Kidney (tissue), 14 donors: ENCODE results near the gene VIT. TPM values are rescaled to one million over a fixed set of nuclear protein-coding genes. Genes with fewer than 3 reads are reported as not detected.

Source experiments
- DNase-seq, 5 donors: peaks; one replicate each; pipeline ENCODE4 v3.0.0-alpha.2; 2013 to 2020
- FAIRE-seq: peaks from 2 replicates; lab custom pipeline; 2012; peaks lifted over from hg19 to GRCh38; lab: Jason Lieb, UNC
- H3K27ac ChIP-seq, 2 donors: one replicate each; pipeline ENCODE4 v1.7.0; 2013; ENCODE audit warnings: low read depth in 2 of 2, low read length in 2 of 2, inconsistent platforms in 1 of 2
- H3K27me3 ChIP-seq: one replicate; pipeline ENCODE4 v1.7.1; 2013; ENCODE audit warnings: low read length, inconsistent platforms; ENCODE audit not compliant: control insufficient read depth, insufficient read depth
- H3K36me3 ChIP-seq, 3 donors: one replicate each; pipeline versions ENCODE4 v1.7.0 to v1.7.1; 2013; ENCODE audit warnings: low read length in 3 of 3, control low read depth in 1 of 3, inconsistent platforms in 1 of 3; ENCODE audit not compliant: insufficient read depth in 3 of 3, control insufficient read depth in 2 of 3
- H3K4me1 ChIP-seq, 3 donors: one replicate each; pipeline versions ENCODE4 v1.7.0 to v1.7.1; 2013; ENCODE audit warnings: low read length in 3 of 3, inconsistent platforms in 1 of 3, low read depth in 1 of 3; ENCODE audit not compliant: control insufficient read depth in 2 of 3, insufficient read depth in 2 of 3
- H3K4me3 ChIP-seq, 3 donors: one replicate each; pipeline versions ENCODE4 v1.7.0 to v1.8.1; 2013; ENCODE audit warnings: low read length in 3 of 3, control low read depth in 1 of 3, inconsistent platforms in 1 of 3
- H3K9ac ChIP-seq, 3 donors: one replicate each; pipeline versions ENCODE4 v1.7.0 to v1.7.1; 2013; ENCODE audit warnings: low read length in 3 of 3, control low read depth in 1 of 3, inconsistent platforms in 1 of 3
- H3K9me3 ChIP-seq, 3 donors: one replicate each; pipeline versions ENCODE4 v1.7.0 to v1.7.1; 2013; ENCODE audit warnings: low read length in 3 of 3, control low read depth in 1 of 3, inconsistent platforms in 1 of 3; ENCODE audit not compliant: control insufficient read depth in 2 of 3, insufficient read depth in 1 of 3
- intact Hi-C: fragments of 100-400 bp; cut with DNase I; formaldehyde crosslinking; loops from one replicate; pipeline ENCODE4 v1.11.1; 2022
- polyA plus RNA-seq: library from polyadenylated mRNA; stranded (reverse); fragments of 350-450 nt; fragmentation: Illumina TruSeq; extraction: RNeasy Lipid Tissue Mini Kit (QIAGEN cat#74804); gene quantifications from one replicate; pipeline ENCODE4 v1.2.3, GENCODE V29; 2014; ENCODE audit warnings: low read depth, low replicate concordance; ENCODE audit not compliant: insufficient read depth
- total RNA-seq: library from RNA; stranded (reverse); fragmentation: NEBNext Ultra II Directional; extraction: Animal tissue kit (Norgen Biotek cat#: 25700); gene quantifications from one replicate; pipeline ENCODE4 v1.2.1, GENCODE V29; 2021
- TF ChIP-seq, protein P1 (sequence below): IDR thresholded peaks from 3 replicates; pipeline ENCODE4 v1.5.1; 2012; ENCODE audit warnings: mild to moderate bottlenecking, moderate library complexity, borderline replicate concordance; ENCODE audit not compliant: insufficient read depth; ENCODE audit errors: extremely low read depth
- donor health status: control.
- donor health status: control.
- donor health status: control.
- donor health status: control.
- donor health status: control.
- donor health status: DM: yes; HTN: yes; CAD: no.
- donor health status: Normal renal cell carcinoma (clear cell type).

VIT gene
- total and polyA plus RNA-seq, 2 donors from 2014 or later: 0.15 TPM; not detected in 1

DNA sequence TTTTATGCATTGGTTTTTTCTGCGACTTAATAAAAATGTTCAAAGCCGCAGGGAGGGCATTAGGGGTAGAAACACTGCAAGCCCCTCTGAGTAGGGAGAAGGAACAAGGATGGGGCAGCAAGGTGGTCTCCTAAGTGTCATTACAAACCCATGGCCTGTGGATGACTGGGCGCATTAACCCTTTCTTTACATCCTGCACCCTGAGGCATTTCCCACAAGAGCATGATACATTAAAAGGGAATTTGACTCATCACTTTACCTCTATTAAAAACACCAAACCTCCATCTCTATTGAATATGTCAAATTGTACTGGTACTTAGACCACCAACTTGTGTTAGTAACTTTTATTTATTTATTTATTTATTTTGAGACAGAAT lies 112.5 kb downstream of the VIT start:
- no peak overlapping the region for H3K27ac ChIP-seq
- no peak overlapping the region for H3K9ac ChIP-seq
- H3K9me3 ChIP-seq: no peaks in the 10 kb centered on the region
- TF ChIP-seq, protein P1, sequence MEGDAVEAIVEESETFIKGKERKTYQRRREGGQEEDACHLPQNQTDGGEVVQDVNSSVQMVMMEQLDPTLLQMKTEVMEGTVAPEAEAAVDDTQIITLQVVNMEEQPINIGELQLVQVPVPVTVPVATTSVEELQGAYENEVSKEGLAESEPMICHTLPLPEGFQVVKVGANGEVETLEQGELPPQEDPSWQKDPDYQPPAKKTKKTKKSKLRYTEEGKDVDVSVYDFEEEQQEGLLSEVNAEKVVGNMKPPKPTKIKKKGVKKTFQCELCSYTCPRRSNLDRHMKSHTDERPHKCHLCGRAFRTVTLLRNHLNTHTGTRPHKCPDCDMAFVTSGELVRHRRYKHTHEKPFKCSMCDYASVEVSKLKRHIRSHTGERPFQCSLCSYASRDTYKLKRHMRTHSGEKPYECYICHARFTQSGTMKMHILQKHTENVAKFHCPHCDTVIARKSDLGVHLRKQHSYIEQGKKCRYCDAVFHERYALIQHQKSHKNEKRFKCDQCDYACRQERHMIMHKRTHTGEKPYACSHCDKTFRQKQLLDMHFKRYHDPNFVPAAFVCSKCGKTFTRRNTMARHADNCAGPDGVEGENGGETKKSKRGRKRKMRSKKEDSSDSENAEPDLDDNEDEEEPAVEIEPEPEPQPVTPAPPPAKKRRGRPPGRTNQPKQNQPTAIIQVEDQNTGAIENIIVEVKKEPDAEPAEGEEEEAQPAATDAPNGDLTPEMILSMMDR: no peak
- intact Hi-C loops: no loop called here
- H3K4me1 ChIP-seq: no peaks in the 10 kb centered on the region
- DNase-seq (no peak), FAIRE-seq (no peak)
- H3K4me3 ChIP-seq: no peak overlapping the region
- H3K27me3 ChIP-seq: no peaks in the 10 kb centered on the region
- H3K36me3 ChIP-seq: no peaks in the 10 kb centered on the region

DNA sequence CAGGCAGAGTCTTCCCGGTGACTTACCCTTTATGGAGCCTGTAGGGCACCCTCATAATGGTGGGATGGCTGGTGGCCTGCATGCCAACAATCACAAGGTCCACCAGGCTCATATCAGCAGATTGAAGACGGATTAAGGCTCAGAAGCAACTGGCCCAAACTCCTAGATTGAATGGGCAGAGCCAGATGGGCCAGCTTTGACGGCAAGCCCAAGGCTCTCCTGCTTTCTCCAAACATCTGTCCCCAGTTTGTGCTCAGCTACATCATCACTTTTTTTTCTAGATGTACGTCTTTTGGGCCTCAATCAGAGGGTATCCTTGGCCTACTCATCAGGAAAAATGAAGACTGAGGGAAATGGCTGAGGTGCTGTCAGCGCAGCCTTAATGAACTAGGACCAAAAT lies 114.6 kb downstream of the VIT start:
- TF ChIP-seq, protein P1: no peak
- Histone ChIP-seq H3K27me3 (no peaks in the 10 kb centered on the region), H3K36me3 (no peaks in the 10 kb centered on the region), H3K9ac (no peak overlapping the region), H3K9me3 (no peaks in the 10 kb centered on the region), H3K4me3 (no peak overlapping the region), H3K27ac (no peak overlapping the region), H3K4me1 (no peaks in the 10 kb centered on the region)
- intact Hi-C loops: no loop called here
- no peak for FAIRE-seq
- no peak for DNase-seq

DNA sequence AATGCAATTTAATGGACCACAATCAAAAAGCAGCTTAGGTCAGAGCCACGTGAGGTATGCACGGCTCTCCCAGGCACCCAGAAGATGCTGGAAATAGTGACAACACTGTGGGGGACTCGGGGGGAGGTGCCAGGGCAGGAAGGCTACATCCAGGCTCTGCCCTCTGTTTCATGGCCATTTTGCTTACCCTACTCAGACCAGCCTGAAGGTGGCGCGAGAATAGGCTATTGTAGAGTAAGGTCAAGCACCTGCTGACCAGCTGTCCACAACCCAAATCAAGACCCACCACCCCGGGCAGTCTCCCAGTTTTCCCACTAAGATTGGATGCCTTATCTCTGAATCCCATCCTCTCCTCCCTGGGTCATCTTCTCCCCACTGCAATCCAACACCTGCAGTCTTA lies 115.7 kb downstream of the VIT start:
- Histone ChIP-seq H3K9ac (no peak overlapping the region), H3K36me3 (no peaks in the 10 kb centered on the region), H3K27ac (no peak overlapping the region), H3K4me3 (no peak overlapping the region), H3K27me3 (no peaks in the 10 kb centered on the region), H3K9me3 (no peaks in the 10 kb centered on the region), H3K4me1 (no peaks in the 10 kb centered on the region)
- FAIRE-seq (no peak), DNase-seq (peak in 1 of 5 donors; percentile 21)
- intact Hi-C loops: no loop called here
- TF ChIP-seq, protein P1: no peak

DNA sequence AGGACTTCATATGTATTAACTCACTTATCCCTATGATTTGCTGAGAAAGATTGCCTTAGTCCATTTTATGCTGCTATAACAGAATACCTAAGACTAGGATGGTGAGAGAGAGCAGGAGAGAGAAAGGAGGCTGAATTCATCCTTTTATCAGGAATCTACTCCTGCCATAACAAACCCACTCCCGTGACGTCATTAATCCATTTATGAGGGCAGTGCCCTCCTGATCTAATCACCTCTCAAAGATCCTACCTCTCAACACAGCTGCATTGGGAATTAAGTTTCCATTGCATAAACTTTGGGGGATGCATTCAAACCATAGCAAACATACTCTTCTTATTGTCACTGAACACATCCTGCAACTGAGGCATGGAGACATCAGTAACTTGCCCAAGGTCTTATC lies 122.0 kb downstream of the VIT start:
- TF ChIP-seq, protein P1: no peak
- intact Hi-C loops: no loop called here
- Histone ChIP-seq H3K9ac (no peak overlapping the region), H3K27me3 (no peaks in the 10 kb centered on the region), H3K27ac (no peak overlapping the region), H3K4me1 (no peaks in the 10 kb centered on the region), H3K4me3 (no peak overlapping the region), H3K36me3 (no peaks in the 10 kb centered on the region), H3K9me3 (no peaks in the 10 kb centered on the region)
- no peak for FAIRE-seq
- DNase-seq: no peak
